Sigmoid colon (tissue), 4 donors: ENCODE data around the gene MVB12A.

Experiments
- EP300 ChIP-seq, 4 donors: sonication (generic); formaldehyde crosslinking; IDR thresholded peaks; one replicate each; pipeline ENCODE4 v1.6.1; 2017; ENCODE audit warnings: antibody characterized with exemption in 4 of 4
- POLR2A ChIP-seq, 2 donors: fragments of 450-650 bp; IDR thresholded peaks; one replicate each; pipeline ENCODE4 v1.6.1; 2016; ENCODE audit warnings: antibody characterized with exemption in 2 of 2, mild to moderate bottlenecking in 2 of 2, moderate library complexity in 2 of 2
- TF ChIP-seq, protein P1 (sequence below), 4 experiments: fragments of 450-650 bp in 3 of 4; fragments of 200-600 bp in 1 of 4; IDR thresholded peaks; one replicate each; pipeline ENCODE4 v1.5.1; 2016 to 2019; ENCODE audit warnings: antibody characterized with exemption in 4 of 4, mild to moderate bottlenecking in 3 of 4, moderate library complexity in 2 of 4

DNA sequence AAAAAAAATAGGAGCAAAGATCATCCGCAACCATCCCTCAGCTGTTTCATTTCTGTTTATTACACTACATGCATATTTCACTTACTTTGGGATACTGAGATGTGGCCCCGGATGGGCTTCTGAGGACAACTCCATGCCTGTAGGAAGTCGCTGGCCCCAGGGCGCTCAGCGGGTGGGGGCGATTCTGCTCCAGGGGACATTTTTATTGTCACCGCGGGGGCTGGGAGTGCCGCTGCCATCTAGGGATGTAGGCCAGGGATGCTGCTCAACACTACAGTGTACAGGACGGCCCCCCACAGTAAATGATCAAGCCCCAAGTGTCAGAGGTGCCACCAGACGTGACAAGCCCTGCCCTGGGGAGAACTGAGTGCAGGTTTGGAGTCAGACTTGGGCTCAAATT is 8.0 kb upstream of the MVB12A start:
- TF ChIP-seq, protein P1, sequence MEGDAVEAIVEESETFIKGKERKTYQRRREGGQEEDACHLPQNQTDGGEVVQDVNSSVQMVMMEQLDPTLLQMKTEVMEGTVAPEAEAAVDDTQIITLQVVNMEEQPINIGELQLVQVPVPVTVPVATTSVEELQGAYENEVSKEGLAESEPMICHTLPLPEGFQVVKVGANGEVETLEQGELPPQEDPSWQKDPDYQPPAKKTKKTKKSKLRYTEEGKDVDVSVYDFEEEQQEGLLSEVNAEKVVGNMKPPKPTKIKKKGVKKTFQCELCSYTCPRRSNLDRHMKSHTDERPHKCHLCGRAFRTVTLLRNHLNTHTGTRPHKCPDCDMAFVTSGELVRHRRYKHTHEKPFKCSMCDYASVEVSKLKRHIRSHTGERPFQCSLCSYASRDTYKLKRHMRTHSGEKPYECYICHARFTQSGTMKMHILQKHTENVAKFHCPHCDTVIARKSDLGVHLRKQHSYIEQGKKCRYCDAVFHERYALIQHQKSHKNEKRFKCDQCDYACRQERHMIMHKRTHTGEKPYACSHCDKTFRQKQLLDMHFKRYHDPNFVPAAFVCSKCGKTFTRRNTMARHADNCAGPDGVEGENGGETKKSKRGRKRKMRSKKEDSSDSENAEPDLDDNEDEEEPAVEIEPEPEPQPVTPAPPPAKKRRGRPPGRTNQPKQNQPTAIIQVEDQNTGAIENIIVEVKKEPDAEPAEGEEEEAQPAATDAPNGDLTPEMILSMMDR (IDR thresholded peaks at IDR 0.05) = no peak
- no peak for TF ChIP-seq POLR2A (IDR thresholded peaks at IDR 0.05)
- TF ChIP-seq EP300 (IDR thresholded peaks at IDR 0.05) = no peak
